CD1c-positive myeloid dendritic cell (primary cell): ENCODE results near the gene CAD.
A peak's percentile ranks its signal among the peaks of the same experiment; 100 is the strongest.

Experiments used
- DNase-seq: peaks from one replicate; pipeline ENCODE4 v3.0.0-alpha.2; 2016; ENCODE audit errors: extremely low spot score

CAD gene

DNA sequence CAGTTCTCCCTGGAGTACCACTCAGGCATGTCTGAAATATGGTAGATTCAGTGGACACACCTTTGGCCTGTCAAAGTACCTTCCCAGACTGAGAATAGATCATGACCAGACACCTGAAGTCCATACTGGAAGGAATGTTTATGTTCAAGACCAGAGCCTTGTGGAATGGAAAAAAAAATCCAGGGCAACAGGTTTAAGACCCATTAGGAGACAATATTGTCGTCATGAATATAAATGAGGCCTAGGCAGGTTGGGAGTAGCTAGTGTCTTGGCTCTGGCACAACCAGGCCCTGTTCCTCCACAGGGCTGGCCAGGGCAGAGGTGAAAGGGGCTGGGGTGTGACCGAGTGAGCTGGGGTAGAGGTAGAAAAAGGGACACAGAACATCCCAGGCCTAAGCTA is 18.5 kb upstream of the CAD start:
- DNase-seq: no peak

DNA sequence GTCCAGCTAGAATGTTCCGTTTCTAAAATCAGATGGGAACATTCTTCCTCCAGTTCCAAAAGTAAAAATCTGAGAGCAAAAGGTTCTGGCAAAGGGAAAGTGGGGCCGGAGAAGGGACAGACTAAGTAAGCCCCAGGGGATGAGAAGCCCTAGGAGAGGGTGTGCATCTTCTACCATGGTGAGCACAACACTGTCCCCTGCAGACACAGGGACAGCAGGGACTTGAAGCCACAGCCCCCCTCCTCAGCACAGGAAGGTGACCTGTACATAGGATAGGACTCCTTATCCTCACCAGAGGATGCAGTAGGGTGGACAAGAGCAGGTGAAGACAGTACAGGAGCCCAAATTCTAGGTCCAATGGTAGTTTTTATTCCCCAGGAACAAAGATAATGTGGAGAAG is 17.9 kb upstream of the CAD start:
- DNase-seq: no peak

DNA sequence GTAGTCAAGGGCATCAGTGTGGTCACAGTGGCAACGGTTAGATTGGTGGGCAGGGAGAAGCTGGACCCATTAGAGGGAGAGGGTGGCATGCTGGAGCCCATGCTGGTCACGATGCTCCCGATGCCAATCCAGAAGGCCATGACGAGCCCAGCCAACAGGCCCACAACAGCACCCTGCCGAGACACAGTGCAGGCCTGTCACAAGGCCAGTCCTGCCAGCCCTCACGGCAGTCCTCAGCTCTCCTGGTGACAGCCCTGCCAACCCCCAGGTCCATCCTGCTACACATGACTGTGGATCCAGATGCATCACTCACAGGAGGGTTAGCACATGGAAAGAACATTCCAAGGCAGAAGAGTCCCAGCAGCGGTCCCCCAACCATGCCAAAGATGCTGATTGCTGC is 15.5 kb upstream of the CAD start:
- no peak for DNase-seq

DNA sequence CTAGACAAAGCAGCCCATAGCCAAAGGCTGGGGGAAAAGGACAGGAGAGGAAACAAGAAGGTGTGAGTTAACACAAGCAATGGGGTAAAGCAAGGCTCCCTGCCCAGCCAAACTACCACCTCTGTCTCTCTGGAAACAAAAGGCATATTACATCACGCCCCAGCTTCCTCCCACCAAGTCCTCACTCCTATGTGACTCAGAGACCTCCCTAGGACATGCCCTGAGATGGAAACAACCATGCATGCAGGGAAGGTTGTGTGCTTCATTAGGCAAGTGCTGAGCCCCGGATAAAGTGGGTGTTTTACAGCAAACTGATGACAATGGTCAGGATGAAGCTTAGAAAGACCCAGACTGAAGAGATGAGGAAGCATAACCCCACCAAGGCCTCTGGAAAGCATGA is 14.3 kb upstream of the CAD start:
- peak; percentile 57 for DNase-seq

DNA sequence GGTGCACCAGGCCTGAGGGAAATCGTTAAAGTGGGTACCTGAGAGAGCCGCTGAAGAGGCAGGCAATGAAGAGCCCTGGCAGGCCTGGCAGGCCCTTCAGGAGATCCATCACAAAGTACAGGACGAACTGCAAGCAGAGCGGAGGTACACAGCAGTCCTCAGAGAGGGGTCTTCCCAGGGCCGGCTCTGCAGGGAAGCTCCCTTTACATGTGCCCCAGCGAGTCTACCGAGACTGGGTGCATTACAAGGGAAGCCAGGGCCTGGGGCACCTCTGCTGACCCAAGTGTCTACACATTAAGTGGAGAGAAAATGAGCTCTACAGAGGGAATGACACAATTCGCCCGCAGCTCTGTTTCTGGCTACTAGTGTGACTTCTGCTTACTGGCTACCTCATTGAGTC is 13.4 kb upstream of the CAD start:
- no peak for DNase-seq

DNA sequence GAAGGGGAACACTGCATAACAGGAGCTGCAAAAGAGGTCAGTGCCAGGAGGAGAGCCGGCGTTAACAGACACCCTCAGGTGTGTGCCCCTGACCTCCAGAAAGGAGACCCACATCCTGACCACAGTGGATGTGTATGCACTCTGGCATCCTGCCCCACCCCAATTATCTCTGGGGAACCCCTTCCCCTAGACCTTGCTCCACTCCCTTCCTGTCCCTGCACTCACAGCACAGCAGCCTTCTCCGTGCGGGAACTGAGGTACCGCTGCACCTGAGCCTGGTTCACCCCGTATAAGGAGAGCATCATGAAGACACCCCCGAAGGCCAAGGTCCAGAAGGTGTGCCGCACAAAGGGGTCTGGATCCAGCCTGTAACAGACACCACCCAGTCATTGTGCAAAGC is 12.6 kb upstream of the CAD start:
- DNase-seq: no peak

DNA sequence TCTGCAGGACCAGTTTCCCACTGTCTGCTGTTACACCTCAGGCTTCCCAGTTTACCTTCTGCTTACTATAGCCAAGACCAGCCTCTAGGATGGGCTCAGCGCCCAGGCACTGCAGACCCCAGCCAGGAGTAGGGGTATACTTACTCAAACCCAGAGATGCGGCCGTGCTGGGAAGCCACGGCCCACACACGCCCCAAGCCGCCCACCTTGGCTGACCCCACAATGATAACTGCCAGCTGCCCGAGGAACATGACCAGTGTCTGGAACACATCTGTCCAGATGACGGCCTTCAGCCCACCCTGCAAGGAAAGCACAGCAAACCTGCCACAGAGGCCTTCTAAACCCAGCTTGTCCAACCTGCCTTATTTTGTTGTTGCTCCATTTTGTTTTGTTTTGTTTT is 12.0 kb upstream of the CAD start:
- no peak for DNase-seq

DNA sequence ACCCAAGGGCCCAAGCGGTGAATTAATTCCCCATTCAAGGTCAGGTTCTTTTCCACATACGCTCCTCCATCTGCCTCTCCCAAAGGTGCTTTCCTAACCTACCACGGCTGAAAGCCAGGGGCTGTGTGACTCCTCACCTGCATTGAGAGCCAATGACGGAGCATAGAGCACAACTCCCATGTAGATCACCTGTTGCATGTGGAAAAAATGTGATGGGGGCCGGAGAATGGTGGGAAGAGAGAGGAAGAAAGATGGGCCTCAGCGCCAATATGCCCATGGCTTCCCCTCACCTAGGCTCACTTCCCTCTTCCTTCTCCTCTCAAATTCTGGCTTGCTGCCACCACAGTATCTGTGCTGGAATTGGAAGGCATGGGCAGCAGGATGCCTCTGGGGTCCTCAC is 10.8 kb upstream of the CAD start:
- no peak for DNase-seq

DNA sequence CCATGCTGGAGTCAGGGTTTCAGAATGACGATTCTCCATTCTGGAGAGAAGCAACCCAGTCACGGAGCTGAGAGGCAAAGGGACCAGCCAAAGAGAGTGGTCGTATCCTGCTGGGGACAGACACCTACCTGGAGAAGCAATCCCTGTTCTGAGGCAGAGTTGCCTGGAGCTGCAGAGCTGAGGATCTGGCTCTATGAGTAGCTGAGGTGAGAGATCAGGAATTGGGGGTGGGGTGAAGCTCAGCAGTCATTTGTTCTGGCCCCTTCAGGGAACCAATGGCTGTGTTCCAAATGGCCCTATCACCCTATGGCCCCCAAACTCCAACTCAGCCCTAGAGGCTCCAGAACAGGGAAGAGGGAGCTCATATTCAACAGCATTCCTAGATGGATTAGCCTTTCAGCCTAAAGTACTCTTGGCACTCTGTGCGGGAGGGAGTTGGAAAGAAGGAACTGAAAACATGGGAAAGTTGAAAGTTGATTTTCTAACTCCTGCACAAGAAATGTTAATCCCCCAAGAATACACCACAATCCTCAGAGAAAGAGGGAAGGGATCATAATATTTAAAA is 8.6 kb upstream of the CAD start:
- DNase-seq: no peak

DNA sequence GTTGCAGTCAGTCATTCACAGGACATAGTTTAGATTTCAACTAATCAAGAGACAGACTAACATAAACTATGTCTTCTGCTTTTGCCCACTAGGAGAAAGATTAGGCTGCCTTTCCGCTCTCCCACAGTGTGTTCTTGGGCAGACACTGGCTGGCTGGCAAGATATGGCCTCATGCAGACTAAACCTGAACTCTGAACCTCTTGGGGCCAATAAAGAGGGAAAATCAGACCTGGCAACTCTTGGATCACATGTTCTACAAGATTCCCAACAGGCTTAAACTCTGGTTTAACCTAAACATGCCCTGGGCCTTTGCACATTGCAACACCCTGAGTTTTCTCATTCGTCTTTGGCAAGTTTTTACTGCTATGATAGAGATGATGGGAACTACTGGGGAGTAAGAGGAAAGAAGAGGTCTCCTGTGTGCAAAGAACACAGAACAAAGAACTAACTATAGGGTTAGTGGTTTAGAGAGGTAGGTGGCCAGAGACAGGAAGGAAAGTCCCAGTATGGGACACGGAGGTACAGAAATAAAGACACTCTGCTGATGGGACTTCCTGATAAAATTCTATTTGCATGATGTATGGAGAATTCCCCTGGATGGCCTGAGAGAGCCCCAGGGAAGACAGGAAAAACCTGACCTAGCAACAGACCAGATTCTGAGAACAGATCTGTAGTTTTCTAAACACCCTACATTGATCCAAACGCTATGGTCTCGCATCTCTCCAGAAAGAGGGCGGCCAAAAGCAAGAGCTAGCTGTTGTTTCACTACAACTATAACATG is 7.4 kb upstream of the CAD start:
- no peak for DNase-seq

DNA sequence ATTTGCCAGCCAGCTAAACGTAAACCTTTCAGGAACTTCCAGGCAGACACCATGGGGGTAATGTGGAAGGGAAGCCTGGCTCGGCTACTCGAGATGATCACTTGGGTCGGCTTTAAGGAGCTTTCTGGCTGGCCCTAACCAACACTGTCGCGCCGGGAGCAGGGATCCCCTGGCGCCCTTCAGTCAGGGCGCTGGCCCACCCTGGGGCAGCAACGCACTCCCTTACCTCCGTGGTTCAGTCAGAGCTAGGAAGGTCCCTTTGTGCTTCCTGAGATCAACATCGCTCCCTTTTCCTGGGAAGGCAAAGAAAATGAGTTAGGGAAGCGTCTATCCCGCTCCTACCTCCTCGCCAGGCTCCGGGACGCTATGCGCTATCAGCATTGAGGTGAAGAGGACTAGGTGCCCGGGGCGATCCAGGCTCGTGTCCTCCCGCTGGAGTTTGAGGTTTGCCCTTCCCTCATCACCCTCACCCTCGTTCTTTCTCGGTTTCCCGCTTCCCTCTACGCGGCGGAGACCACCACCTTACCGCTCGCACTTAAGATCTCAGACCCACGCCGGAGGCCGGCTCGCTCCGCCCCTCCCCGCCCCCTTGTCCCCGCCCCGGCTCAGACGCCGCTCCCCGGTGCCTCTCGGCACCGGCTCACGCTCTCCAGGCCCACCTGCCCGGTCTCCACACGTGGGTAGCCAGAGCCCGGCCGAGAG is 5.8 kb upstream of the CAD start:
- DNase-seq: peak; percentile 7

DNA sequence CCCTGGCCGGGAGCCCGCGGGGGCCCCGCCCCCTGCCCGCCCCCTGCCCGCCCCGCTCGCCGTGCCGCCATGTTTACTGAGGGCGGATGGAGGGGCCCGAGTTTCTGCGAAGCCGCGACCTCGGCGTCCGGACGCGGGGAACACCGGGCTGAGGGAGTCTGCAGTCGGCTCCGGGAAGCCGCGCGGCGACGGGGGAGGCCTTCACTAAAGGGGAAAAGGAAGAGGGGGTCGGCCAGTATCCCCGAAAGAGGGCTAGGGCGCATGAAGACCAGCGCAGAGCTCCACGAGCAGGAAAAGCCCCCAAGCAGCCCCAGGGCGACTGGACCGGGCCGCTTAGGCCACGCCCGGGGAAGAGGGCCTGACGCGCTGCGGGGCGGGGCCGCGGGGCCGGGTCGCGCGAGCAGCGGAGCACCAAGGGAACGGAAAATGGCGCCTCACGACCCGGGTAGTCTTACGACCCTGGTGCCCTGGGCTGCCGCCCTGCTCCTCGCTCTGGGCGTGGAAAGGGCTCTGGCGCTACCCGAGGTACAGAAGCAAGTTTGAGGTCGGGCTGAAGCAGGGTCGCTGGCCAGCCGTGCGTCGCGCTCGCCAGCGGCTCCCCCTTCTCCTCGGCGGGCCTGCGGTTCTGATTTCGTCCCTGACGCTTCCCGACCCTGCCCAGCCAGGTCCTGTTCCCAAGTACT is 5.1 kb upstream of the CAD start, which contains the start of the genes ATRAID and SLC5A6:
Gene ATRAID, plus strand, starts transcription at position 99 of the 683 bp plus-strand sequence. Its CDS starts 328 bp downstream, at position 427.
Gene SLC5A6, minus strand, starts transcription at position 326 of the 683 bp plus-strand sequence. CDS start 4,618 bp downstream, outside the sequence.
- DNase-seq: peak; percentile 95

DNA sequence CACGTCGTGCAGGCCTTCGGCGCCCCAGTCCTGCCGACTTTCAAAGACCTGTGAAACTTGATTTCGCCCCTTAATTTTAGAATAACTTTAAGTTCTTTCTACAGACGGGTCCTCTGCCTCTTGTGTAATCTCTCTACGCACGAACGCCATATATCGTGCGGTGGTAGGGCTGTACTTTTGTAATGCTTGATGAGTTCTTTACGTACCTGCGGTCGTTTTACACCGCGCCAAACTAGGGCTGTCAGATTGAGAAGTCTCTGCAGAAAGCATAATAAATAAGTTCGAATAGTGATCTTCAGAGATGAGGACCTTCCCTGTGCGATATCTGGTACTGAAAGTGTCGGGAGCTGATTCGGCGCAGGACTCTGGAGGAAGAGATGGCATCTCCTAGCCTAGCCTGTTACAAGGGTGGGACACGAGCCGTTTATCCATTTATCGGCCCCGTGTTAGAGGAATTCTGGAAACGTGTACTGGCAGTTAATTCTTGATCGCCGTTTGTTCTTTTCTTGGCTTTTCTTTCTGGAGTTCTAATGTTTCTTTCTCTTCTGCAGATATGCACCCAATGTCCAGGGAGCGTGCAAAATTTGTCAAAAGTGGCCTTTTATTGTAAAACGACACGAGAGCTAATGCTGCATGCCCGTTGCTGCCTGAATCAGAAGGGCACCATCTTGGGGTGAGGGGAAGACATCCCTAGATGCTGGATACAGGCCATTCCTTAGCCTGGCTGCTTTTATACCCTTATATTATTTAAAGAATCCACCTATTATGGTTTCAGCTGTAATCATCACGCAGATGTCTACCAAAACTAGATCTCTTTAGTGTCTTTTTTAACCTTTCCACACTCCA is 4.3 kb upstream of the CAD start:
- peak; percentile 70 for DNase-seq

DNA sequence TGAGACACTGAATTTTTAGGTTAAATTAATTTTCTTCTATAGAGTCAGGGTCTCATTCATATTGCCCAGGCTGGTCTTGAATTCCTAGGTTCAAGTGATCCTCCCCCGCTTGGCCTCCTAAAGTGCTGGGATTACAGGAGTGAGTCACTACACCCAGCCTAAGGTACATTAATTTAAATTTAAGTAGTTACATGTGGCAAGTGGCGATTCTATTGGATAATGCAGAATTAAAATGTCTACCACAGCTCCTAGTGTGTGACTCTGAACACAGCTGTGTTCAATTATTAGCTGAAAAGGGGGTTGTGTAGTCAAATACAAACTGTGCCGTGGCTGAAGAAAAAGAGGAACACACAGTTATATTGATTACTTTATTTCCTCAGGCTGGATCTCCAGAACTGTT is 2.2 kb upstream of the CAD start:
- no peak for DNase-seq

DNA sequence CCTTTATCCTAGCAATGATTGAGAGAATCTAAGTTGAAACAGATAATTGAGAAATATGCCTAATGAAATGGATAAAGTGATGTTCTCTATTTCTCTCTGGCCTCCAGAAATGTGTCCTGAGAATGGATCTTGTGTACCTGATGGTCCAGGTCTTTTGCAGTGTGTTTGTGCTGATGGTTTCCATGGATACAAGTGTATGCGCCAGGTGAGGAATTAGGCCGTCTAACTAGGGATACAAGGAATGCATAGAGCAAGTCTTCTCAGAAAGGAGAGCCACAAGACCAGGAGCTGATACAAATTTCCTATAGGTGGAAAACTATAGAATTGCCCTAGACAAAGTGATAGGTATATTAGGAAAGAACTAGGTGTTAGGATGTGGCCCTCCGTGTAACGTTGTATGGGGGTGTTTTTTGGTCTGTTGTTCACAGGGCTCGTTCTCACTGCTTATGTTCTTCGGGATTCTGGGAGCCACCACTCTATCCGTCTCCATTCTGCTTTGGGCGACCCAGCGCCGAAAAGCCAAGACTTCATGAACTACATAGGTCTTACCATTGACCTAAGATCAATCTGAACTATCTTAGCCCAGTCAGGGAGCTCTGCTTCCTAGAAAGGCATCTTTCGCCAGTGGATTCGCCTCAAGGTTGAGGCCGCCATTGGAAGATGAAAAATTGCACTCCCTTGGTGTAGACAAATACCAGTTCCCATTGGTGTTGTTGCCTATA is 592 bp upstream of the CAD start:
- no peak for DNase-seq

DNA sequence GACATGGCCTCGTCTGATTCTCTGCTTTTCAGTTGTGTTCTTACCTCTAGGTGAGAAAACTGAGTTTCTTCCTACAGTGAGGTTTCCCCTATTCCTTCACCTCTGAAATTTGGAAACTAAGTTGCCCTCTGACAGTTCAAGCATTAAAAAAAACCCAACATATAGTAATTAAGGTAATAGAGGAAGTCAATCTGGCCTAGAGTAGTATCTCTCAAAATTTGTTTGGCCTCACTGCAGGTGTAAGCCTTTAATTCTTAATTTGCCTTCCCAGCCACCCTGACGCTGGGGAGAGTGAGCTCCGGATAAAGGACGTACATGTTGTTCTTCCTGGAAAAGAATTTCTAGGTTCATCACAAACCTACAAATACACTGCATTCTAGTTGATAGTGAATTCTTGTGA is 1.4 kb downstream of the CAD start:
- no peak for DNase-seq

DNA sequence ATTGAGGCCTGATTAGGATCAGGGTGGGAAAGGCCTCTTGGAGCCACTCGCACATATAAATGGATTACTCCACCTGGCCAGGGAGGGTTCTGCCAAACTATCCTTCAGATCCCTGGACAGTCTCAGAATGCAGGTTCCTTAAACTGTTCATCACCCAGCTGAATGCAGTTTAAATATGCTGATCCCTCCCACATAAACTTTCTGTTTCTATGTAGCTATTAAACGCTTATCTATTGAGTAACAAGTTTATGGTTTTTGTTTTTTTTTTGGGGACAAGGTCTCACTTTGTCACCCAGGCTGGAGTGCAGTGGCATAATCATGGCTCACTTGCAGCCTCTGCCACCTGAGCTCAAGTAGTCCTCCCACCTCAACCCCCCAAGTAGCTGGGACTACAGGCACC is 1.9 kb downstream of the CAD start:
- no peak for DNase-seq

DNA sequence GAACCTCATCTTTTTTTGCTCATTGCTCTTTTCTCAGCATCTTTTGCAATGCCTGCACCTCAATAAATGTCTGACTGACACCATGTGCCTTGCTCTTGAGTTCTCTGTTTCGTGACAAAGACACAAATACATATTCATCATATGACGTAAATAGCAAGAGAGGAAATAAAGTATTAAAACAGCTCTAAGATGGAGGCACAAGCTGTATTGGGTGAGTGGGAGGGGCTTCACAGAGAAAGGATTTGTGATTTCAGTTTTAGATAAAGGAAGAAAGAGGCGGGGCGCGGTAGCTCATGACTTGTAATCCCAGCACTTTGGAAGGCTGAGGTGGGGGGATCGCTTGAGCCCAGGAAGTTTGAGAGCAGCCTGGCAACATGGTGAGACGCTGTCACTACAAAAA is 2.9 kb downstream of the CAD start:
- DNase-seq: no peak

DNA sequence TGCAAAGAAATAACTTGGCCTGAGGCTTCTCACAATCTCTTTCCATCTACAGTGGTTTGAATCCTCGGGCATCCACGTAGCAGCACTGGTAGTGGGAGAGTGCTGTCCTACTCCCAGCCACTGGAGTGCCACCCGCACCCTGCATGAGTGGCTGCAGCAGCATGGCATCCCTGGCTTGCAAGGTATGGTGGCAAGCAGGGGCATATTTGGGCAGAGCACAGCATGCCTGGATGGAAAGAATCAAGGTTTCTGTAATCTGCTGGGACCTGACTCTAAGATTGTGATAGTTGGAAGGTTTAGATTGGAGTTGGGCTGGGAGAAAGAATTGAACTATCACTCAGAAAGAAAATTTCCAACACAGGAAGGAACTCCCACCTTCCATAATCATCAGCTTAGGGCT is 4.0 kb downstream of the CAD start:
- no peak for DNase-seq

DNA sequence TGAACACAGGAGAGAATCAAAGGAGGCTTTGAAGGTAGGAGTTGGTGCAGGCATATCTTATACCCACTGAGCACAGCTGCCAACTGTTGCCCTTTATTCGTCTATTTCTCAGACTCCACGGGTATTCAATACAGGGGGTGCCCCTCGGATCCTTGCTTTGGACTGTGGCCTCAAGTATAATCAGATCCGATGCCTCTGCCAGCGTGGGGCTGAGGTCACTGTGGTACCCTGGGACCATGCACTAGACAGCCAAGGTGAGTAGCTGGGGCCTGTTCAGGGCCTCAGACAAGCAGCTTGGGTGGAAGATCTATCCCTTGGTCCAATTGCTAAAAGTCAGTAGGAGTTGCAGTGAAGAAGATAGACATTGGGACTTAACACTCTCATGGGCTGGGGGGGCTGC is 5.2 kb downstream of the CAD start:
- DNase-seq: no peak

DNA sequence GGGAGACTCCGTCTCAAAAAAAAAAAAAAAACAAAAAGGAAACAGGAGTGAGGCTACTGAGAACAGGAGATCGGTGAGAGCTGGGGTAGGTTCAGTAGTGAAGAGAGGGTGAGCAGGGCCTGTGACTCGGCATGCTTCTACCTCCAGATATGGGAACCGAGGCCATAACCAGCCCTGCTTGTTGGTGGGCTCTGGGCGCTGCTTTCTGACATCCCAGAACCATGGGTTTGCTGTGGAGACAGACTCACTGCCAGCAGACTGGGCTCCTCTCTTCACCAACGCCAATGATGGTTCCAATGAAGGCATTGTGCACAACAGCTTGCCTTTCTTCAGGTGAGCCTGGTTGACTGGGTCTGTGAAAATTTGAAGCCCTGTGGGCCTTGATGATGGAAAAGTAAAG is 6.2 kb downstream of the CAD start:
- no peak for DNase-seq
